ENCODE measurements around the gene CAPN1. TPM values are rescaled to one million over a fixed set of nuclear protein-coding genes. Genes with fewer than 3 reads are reported as not detected.
A peak's percentile ranks its signal among the peaks of the same experiment; 100 is the strongest.

Gene CAPN1
- polyA plus RNA-seq, 4 donors, result 107 to 218 (median 205) TPM

DNA sequence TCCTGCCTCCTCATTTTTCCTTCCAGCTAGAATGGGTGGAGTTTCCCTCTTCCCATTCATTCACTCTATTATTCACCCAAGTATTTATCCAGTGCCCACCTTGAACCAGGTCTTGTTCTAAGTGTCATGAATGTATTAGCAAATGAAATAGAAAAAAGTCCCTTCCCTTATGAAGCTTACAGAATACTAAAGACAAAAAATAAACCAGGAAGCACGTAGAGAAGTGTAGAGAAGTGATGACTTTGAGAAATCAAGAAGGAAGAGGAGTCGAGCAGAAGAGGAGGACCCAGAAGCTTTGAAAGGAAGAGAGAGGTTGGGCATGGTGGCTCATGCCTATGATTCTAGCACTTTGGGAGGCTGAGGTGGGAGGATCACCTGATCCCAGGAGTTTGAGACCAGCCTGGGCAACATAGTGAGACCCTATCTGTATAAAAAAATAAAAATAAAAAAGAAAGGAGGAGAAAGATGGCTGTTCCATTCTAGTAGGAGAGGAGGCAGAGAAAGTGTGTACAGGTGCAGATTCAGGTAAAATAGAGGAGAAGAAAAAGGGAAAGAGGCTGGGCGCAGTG is 30.3 kb upstream of the CAPN1 start:
- whole genome bisulfite sequencing, 3 donors, result 55 to 62% (median 61%) methylated on average over 3 of the region's 3 CpGs
- Histone ChIP-seq H3K27me3 (ENCODE audit: control insufficient read depth in 3 of 3, insufficient read depth in 3 of 3, low read length in 3 of 3) (no peaks in the 10 kb centered on the region), H3K4me1 (ENCODE audit: control insufficient read depth in 3 of 3, insufficient read depth in 2 of 3, low read depth in 1 of 3, low read length in 2 of 3) (peaks cover 0 to 11% (median 2%) of the 10 kb centered on the region in 3 donors), H3K9me3 (ENCODE audit: control insufficient read depth in 2 of 2, insufficient read depth in 1 of 2, low read depth in 1 of 2, low read length in 1 of 2) (peaks cover 0 to 9% of the 10 kb centered on the region in 2 donors), H3K27ac (ENCODE audit: low read depth in 1 of 3, low read length in 2 of 3) (peak overlapping the region in 1 of 3 donors; percentile 95), H3K36me3 (ENCODE audit: control insufficient read depth in 3 of 3, insufficient read depth in 2 of 3, low read depth in 1 of 3, low read length in 3 of 3) (no peaks in the 10 kb centered on the region), H3K4me3 (ENCODE audit: low read depth in 1 of 3, low read length in 3 of 3) (no peak overlapping the region)
- no peak for FAIRE-seq
- no peak for DNase-seq

DNA sequence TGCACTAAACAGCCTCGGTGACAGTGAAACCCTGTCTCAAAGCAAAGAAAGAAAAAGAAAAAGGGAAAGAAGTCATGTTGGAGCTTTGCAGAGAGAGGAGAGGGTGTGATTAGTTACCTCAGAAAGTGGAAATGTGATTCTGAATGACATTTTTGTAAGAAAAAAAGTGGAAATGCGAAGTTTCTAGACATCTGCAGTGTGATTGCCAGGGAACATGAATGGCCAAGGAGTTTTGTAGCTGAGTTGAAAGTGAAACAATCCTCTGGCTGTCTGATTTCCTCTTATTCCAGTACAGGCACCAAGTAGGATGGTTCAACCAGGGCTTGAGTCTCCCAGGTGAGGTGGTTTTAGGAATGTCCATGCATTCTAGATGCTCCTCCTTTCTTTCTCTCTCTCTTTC is 29.6 kb upstream of the CAPN1 start:
- Histone ChIP-seq H3K4me3 (ENCODE audit: low read depth in 1 of 3, low read length in 3 of 3) (no peak overlapping the region), H3K9me3 (ENCODE audit: control insufficient read depth in 2 of 2, insufficient read depth in 1 of 2, low read depth in 1 of 2, low read length in 1 of 2) (peaks cover 0 to 3% of the 10 kb centered on the region in 2 donors), H3K36me3 (ENCODE audit: control insufficient read depth in 3 of 3, insufficient read depth in 2 of 3, low read depth in 1 of 3, low read length in 3 of 3) (no peaks in the 10 kb centered on the region), H3K27me3 (ENCODE audit: control insufficient read depth in 3 of 3, insufficient read depth in 3 of 3, low read length in 3 of 3) (no peaks in the 10 kb centered on the region), H3K27ac (ENCODE audit: low read depth in 1 of 3, low read length in 2 of 3) (peak overlapping the region in 1 of 3 donors; percentile 47), H3K4me1 (ENCODE audit: control insufficient read depth in 3 of 3, insufficient read depth in 2 of 3, low read depth in 1 of 3, low read length in 2 of 3) (peaks cover 0 to 11% (median 2%) of the 10 kb centered on the region in 3 donors)
- FAIRE-seq (no peak), DNase-seq (peak in 1 of 2 donors; percentile 41)
- WGBS, 3 donors, result 27 to 51% (median 44%) methylated on average over 2 of the region's 2 CpGs

DNA sequence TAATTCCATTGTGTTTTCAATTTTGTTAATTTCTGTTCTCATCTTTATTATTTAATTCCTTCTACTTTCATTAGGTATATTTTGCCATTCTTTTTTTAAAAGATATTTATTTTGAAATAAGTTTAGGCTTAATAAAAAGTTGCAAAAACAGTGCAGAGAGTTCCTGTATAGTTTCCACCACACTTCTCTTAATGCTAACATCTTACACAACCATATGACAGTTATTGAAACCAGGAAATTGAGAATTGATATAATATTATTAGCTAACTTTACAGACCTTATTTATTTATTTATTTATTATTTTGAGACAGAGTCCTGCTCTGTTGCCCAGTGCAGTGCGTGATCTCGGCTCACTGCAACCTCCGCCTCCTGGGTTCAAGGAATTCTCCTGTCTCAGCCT is 25.5 kb upstream of the CAPN1 start:
- H3K4me1 ChIP-seq (ENCODE audit: control insufficient read depth in 3 of 3, insufficient read depth in 2 of 3, low read depth in 1 of 3, low read length in 2 of 3), result no peaks in the 10 kb centered on the region
- FAIRE-seq (no peak), DNase-seq (no peak)
- WGBS, 3 donors, result 95 to 99% (median 98%) methylated on average over 3 of the region's 3 CpGs
- H3K4me3 ChIP-seq (ENCODE audit: low read depth in 1 of 3, low read length in 3 of 3), result no peak overlapping the region
- H3K27ac ChIP-seq (ENCODE audit: low read depth in 1 of 3, low read length in 2 of 3), result no peak overlapping the region
- no peaks in the 10 kb centered on the region for H3K9me3 ChIP-seq (ENCODE audit: control insufficient read depth in 2 of 2, insufficient read depth in 1 of 2, low read depth in 1 of 2, low read length in 1 of 2)
- H3K27me3 ChIP-seq (ENCODE audit: control insufficient read depth in 3 of 3, insufficient read depth in 3 of 3, low read length in 3 of 3), result no peaks in the 10 kb centered on the region
- H3K36me3 ChIP-seq (ENCODE audit: control insufficient read depth in 3 of 3, insufficient read depth in 2 of 3, low read depth in 1 of 3, low read length in 3 of 3), result no peaks in the 10 kb centered on the region

DNA sequence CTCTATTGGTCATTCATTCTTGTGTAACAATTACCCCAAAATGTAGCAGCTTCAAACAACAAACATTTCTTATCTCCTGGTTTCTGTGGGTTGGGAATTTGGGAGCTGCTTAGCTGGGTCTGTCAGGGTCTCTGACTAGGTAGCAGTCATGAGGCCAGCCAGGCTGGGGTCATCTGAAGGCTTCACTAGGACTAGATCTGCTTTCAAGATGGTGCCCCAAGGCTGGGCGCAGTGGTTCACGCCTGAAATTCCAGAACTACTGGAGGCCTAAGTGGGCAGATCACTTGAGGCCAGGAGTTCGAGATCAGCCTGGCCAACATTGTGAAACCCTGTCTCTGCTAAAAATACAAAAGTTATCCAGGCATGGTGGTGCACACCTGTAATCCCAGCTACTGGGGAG is 24.8 kb upstream of the CAPN1 start:
- Histone ChIP-seq H3K9me3 (ENCODE audit: control insufficient read depth in 2 of 2, insufficient read depth in 1 of 2, low read depth in 1 of 2, low read length in 1 of 2) (no peaks in the 10 kb centered on the region), H3K36me3 (ENCODE audit: control insufficient read depth in 3 of 3, insufficient read depth in 2 of 3, low read depth in 1 of 3, low read length in 3 of 3) (no peaks in the 10 kb centered on the region), H3K27ac (ENCODE audit: low read depth in 1 of 3, low read length in 2 of 3) (no peak overlapping the region), H3K4me3 (ENCODE audit: low read depth in 1 of 3, low read length in 3 of 3) (no peak overlapping the region), H3K27me3 (ENCODE audit: control insufficient read depth in 3 of 3, insufficient read depth in 3 of 3, low read length in 3 of 3) (no peaks in the 10 kb centered on the region), H3K4me1 (ENCODE audit: control insufficient read depth in 3 of 3, insufficient read depth in 2 of 3, low read depth in 1 of 3, low read length in 2 of 3) (no peaks in the 10 kb centered on the region)
- DNase-seq (no peak), FAIRE-seq (no peak)
- WGBS, 3 donors, result 88 to 98% (median 98%) methylated on average over 3 of the region's 3 CpGs

DNA sequence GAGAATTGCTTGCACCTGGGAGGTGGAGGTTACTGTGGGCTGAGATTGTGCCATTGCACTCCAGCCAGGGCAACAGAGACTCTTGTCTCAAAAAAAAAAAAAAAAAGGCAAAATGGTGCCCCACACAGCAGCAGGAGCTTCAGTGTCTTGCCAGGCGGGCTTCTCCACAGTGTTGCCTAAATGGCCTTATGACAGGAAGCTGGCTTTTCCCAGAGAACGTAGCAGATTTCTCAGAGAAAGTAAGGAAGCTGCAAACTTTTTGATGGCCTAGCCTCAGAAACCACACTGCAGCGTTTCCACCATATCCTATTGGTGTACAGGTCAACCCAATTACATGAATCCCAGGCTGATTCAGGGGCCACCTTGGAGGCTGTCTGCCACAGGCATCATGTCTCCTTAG is 24.4 kb upstream of the CAPN1 start:
- Histone ChIP-seq H3K4me3 (ENCODE audit: low read depth in 1 of 3, low read length in 3 of 3) (no peak overlapping the region), H3K36me3 (ENCODE audit: control insufficient read depth in 3 of 3, insufficient read depth in 2 of 3, low read depth in 1 of 3, low read length in 3 of 3) (no peaks in the 10 kb centered on the region), H3K4me1 (ENCODE audit: control insufficient read depth in 3 of 3, insufficient read depth in 2 of 3, low read depth in 1 of 3, low read length in 2 of 3) (no peaks in the 10 kb centered on the region), H3K9me3 (ENCODE audit: control insufficient read depth in 2 of 2, insufficient read depth in 1 of 2, low read depth in 1 of 2, low read length in 1 of 2) (no peaks in the 10 kb centered on the region), H3K27me3 (ENCODE audit: control insufficient read depth in 3 of 3, insufficient read depth in 3 of 3, low read length in 3 of 3) (no peaks in the 10 kb centered on the region), H3K27ac (ENCODE audit: low read depth in 1 of 3, low read length in 2 of 3) (no peak overlapping the region)
- FAIRE-seq, result no peak
- no peak for DNase-seq
- 68 to 100% (median 78%) methylated on average over 3 of the region's 3 CpGs for WGBS, 3 donors

DNA sequence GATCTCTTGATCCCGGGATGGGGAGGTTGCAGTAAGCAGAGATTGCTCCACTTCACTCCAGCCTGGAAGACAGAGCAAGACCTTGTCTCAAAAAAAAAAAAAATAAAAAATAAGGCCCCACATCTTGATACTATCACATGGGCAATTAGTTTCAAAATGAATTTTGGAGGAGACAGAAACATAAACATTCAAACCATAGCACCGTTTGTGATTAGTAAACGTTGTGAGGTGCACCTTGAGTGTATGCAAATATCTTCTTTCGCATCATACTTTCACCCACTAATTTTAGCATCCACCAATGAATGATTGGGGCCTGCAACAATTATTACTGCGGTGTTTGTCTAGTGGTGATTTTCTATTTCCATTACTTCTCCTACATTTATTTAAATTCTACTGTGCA is 22.7 kb upstream of the CAPN1 start:
- Histone ChIP-seq H3K9me3 (ENCODE audit: control insufficient read depth in 2 of 2, insufficient read depth in 1 of 2, low read depth in 1 of 2, low read length in 1 of 2) (no peaks in the 10 kb centered on the region), H3K36me3 (ENCODE audit: control insufficient read depth in 3 of 3, insufficient read depth in 2 of 3, low read depth in 1 of 3, low read length in 3 of 3) (no peaks in the 10 kb centered on the region), H3K27me3 (ENCODE audit: control insufficient read depth in 3 of 3, insufficient read depth in 3 of 3, low read length in 3 of 3) (no peaks in the 10 kb centered on the region), H3K27ac (ENCODE audit: low read depth in 1 of 3, low read length in 2 of 3) (no peak overlapping the region), H3K4me1 (ENCODE audit: control insufficient read depth in 3 of 3, insufficient read depth in 2 of 3, low read depth in 1 of 3, low read length in 2 of 3) (no peaks in the 10 kb centered on the region), H3K4me3 (ENCODE audit: low read depth in 1 of 3, low read length in 3 of 3) (no peak overlapping the region)
- WGBS, 3 donors, result 63 to 69% (median 63%) methylated on average over 5 of the region's 5 CpGs
- no peak for DNase-seq
- FAIRE-seq, result no peak

DNA sequence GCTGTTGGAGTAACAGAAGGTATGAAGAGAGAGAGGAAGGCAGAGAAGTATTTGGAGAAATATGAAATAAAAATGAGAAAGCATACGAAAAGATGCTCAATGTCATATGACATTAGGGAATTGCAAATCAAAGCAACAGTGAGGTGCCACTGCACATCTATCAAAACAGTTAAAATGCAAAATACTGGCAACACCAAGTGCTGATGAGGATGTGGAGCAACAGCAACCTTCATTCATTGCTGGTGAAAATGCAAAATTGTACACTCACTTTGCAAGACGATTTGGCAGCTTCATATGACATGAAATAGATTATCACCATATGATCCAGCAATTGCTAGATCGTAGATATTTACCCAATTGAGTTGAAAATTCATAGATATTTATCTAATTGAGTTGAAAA is 21.1 kb upstream of the CAPN1 start:
- Histone ChIP-seq H3K4me1 (ENCODE audit: control insufficient read depth in 3 of 3, insufficient read depth in 2 of 3, low read depth in 1 of 3, low read length in 2 of 3) (peaks cover 0 to 4% (median 0%) of the 10 kb centered on the region in 3 donors), H3K9me3 (ENCODE audit: control insufficient read depth in 2 of 2, insufficient read depth in 1 of 2, low read depth in 1 of 2, low read length in 1 of 2) (no peaks in the 10 kb centered on the region), H3K4me3 (ENCODE audit: low read depth in 1 of 3, low read length in 3 of 3) (no peak overlapping the region), H3K36me3 (ENCODE audit: control insufficient read depth in 3 of 3, insufficient read depth in 2 of 3, low read depth in 1 of 3, low read length in 3 of 3) (no peaks in the 10 kb centered on the region), H3K27me3 (ENCODE audit: control insufficient read depth in 3 of 3, insufficient read depth in 3 of 3, low read length in 3 of 3) (no peaks in the 10 kb centered on the region), H3K27ac (ENCODE audit: low read depth in 1 of 3, low read length in 2 of 3) (no peak overlapping the region)
- DNase-seq (no peak), FAIRE-seq (no peak)
- 74 to 75% (median 74%) methylated on average over 3 of the region's 3 CpGs for WGBS, 3 donors

DNA sequence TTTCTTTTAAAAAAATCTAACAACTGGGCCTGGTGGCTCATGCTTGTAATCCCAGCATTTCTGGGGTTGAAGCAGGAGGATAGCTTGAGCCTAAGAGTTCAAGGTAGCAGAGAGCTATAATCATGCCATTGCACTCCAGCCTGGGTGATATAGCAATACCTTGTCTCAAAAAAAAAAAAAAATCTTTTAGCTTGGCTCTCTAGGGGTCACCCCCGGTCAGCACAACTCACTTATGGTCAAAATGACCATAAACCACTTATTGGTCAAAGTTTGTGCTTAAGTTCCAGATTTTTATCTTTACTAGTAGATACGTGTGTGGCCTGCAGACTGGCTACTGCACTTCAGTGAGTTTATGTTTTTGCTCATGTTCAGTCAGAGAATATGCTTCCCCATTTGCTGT is 18.0 kb upstream of the CAPN1 start:
- H3K27me3 ChIP-seq (ENCODE audit: control insufficient read depth in 3 of 3, insufficient read depth in 3 of 3, low read length in 3 of 3), result no peaks in the 10 kb centered on the region
- no peaks in the 10 kb centered on the region for H3K36me3 ChIP-seq (ENCODE audit: control insufficient read depth in 3 of 3, insufficient read depth in 2 of 3, low read depth in 1 of 3, low read length in 3 of 3)
- peaks cover 0 to 6% (median 0%) of the 10 kb centered on the region in 3 donors for H3K4me1 ChIP-seq (ENCODE audit: control insufficient read depth in 3 of 3, insufficient read depth in 2 of 3, low read depth in 1 of 3, low read length in 2 of 3)
- H3K4me3 ChIP-seq (ENCODE audit: low read depth in 1 of 3, low read length in 3 of 3), result no peak overlapping the region
- no peak for DNase-seq
- whole genome bisulfite sequencing, 3 donors, result 73 to 77% (median 74%) methylated on average over 2 of the region's 2 CpGs
- H3K9me3 ChIP-seq (ENCODE audit: control insufficient read depth in 2 of 2, insufficient read depth in 1 of 2, low read depth in 1 of 2, low read length in 1 of 2), result no peaks in the 10 kb centered on the region
- no peak for FAIRE-seq
- no peak overlapping the region for H3K27ac ChIP-seq (ENCODE audit: low read depth in 1 of 3, low read length in 2 of 3)

All from small intestine (tissue), 7 donors.